Measurements from ENCODE around the gene TUT7.
"Not testable (repeated sequence)": the region's sequence is repeated elsewhere in the genome, so short reads cannot be mapped to it uniquely, and the experiment has no call there.

Gene TUT7, protein sequence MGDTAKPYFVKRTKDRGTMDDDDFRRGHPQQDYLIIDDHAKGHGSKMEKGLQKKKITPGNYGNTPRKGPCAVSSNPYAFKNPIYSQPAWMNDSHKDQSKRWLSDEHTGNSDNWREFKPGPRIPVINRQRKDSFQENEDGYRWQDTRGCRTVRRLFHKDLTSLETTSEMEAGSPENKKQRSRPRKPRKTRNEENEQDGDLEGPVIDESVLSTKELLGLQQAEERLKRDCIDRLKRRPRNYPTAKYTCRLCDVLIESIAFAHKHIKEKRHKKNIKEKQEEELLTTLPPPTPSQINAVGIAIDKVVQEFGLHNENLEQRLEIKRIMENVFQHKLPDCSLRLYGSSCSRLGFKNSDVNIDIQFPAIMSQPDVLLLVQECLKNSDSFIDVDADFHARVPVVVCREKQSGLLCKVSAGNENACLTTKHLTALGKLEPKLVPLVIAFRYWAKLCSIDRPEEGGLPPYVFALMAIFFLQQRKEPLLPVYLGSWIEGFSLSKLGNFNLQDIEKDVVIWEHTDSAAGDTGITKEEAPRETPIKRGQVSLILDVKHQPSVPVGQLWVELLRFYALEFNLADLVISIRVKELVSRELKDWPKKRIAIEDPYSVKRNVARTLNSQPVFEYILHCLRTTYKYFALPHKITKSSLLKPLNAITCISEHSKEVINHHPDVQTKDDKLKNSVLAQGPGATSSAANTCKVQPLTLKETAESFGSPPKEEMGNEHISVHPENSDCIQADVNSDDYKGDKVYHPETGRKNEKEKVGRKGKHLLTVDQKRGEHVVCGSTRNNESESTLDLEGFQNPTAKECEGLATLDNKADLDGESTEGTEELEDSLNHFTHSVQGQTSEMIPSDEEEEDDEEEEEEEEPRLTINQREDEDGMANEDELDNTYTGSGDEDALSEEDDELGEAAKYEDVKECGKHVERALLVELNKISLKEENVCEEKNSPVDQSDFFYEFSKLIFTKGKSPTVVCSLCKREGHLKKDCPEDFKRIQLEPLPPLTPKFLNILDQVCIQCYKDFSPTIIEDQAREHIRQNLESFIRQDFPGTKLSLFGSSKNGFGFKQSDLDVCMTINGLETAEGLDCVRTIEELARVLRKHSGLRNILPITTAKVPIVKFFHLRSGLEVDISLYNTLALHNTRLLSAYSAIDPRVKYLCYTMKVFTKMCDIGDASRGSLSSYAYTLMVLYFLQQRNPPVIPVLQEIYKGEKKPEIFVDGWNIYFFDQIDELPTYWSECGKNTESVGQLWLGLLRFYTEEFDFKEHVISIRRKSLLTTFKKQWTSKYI (N-terminal part only)
- total RNA-seq: 116 to 176 (median 152) reads per million in 4 donors

DNA sequence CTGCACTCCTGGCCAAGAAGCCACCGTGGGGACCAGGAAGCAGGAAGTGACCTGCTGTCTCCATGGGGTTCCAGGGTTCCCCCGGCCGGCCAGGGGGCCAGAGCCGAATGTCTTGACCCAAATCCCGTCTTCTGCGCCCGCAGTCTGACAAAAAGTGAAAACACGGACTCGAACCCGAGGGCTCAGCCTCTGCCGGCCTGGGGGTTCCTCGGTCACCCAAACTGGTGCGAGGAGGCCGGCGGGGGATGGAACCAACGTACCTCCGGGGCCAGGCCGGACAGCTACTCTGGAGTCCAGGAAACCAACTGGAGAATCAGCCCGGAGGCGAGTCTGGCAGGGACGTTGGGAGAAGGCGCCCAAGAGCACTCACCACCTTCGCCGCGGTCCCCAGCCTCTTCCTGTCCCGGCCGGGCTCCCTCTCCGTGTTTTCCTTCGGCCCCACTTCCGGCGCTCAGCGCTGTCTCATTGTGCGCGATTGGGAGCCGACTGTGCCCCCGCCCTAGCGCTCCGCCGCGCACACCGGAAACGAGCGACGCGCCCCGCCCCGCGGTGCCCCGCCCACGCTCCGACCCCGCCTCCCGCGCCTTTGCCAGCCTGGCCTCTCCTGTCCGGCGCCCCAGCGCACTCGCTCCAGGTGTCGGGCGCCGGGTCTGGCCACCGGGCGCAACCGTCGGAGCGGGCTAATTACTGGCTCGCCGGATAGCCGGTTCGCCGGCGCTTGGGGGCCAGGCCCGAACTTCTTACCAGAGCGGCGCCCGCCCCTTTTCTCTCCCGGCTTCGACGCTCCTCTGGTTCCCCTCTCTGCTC is at the start of gene TUT7:
TSS of gene TUT7 (minus strand) at position 400 of the 807 bp plus-strand sequence. CDS start 1,211 bp downstream, outside the sequence.
- DNase-seq: peak; percentile 85 to 94 (median 89)

DNA sequence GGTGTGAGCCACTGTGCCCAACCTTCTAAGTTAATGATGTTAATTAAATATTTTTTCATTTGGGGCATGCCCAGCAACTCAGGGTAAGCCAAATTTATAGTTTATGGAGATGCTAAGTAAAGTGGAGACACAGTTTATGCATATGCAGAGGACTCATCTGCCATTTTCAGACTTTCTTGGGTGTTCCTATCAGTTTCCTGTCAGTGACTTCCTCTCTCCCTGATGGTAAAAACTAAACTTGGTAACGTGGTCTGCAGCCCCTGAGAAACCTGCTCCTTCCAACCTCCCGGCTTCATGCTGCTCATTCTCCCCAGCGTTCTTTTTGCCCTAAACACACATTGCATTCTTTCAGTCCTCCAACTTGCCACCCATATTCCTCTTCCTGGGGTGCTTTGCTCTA is 48.4 kb upstream of the TUT7 start:
- no peak for DNase-seq

DNA sequence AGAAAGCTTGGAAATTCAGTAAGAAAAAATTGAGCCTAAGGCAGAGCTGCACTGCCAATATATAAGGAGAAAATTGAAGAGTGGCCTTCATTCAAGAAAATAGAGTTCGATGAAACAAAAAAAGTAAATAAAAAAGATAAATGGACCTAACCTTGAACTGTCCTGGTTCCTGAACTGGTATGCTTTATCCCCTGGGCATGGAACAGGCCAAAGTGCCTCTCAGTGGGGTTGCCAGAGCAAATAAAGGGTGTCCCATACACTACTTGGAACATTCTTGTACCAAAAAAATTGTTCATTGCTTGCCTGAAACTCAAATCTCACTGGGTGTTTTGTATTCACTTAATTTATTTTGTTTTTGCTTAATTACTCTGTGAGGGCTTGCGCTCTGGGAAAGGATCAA is 42.2 kb upstream of the TUT7 start:
- DNase-seq: no peak

DNA sequence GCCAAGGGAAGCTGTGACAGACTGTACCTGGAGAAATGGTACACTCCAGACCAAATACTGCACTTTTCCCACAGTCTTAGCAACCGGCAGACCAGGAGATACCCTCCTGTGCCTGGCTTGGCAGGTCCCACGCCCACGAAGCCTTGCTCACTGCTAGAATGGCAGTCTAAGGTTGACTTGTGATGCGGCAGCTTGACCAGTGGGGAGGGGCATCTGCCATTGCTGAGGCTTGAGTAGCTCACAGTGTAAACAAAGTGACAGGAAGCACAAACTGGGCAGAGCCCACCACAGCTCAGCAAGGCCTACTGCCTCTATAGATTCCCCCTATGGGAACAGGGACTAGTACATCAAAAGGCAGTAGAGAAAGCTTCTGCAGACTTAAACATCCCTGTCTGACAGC is 36.0 kb upstream of the TUT7 start:
- not testable (repeated sequence) for DNase-seq

DNA sequence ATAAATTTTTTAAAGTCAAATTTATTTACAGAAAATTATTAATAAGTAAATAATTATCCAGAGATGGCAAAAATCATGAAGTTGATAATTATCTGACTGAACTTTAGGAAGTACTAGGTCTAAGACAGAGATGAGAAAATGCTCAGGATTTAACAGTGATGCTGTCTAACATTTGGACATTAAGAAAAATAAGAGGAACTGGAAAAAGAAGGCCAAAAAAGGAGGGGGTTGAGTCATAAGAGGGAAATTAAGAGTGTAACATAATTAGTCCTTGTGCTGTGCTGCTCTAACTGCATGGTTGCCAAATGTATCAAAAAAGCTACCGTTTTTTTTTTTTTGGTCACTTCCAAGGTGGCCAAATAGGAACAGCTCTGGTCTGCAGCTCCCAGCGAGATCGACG is 35.4 kb upstream of the TUT7 start:
- no peak for DNase-seq

DNA sequence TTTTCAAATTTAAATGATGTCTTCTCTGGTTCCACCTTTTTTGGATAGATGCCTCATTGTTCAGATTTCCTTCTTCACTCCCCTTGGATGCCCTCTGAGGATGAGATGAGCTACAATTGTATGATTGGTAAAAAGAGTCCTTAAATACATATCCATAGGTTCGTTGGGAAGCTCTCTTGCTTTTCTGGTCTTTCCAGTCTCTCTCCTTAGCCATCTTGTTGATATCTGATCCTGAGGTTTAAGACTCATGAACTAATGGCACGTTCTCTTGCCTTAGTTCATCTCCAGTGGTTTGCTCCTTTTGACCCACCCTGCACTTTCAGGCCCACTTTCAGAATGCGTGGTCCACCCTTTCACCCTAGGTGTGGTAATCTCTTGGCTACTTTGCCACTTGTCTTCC is 33.2 kb upstream of the TUT7 start:
- no peak for DNase-seq

DNA sequence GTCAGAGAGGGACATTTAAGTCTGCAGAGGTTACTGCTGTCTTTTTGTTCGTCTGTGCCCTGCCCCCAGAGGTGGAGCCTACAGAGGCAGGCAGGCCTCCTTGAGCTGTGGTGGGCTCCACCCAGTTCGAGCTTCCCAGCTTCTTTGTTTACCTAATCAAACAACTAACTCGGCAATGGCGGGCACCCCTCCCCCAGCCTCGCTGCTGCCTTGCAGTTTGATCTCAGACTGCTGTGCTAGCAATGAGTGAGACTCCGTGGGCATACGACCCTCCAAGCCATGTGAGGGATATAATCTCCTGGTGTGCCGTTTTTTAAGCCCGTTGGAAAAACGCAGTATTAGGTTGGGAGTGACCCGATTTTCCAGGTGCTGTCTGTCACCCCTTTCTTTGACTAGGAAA is 28.8 kb upstream of the TUT7 start:
- DNase-seq: not testable (repeated sequence)

DNA sequence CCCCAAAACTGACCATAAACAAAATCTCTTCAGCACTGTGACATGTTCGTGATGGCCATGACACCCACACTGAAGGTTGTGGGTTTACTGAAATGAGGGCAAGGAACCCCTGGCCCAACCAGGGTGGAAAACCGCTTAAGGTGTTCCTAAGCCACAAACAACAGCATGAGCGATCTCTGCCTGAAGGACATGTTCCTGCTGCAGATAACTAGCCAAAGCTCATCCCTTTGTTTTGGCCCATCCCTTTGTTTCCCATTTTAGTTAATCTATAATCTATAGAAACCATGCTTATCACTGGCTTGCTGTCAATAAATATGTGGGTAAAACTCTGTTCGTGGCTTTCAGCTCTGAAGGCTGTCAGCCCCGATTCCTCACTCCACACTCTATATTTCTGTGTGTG is 21.8 kb upstream of the TUT7 start:
- no peak for DNase-seq

DNA sequence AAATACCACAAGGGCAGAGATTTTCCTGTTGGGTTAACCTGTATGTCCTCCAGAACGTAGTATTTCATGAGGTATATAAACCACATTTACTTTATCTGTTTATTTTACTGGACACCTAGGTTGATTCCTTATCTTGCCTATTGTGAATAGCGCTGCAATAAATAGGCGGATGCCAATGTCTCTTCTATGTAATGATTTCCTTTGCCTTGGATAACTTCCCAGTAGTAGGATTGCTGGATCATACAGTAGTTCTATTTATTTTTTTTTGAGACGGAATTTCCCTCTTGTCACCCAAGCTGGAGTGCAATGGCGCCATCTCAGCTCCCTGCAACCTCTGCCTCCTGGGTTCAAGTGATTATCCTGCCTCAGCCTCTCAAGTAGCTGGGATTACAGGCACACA is 15.6 kb upstream of the TUT7 start:
- no peak for DNase-seq

DNA sequence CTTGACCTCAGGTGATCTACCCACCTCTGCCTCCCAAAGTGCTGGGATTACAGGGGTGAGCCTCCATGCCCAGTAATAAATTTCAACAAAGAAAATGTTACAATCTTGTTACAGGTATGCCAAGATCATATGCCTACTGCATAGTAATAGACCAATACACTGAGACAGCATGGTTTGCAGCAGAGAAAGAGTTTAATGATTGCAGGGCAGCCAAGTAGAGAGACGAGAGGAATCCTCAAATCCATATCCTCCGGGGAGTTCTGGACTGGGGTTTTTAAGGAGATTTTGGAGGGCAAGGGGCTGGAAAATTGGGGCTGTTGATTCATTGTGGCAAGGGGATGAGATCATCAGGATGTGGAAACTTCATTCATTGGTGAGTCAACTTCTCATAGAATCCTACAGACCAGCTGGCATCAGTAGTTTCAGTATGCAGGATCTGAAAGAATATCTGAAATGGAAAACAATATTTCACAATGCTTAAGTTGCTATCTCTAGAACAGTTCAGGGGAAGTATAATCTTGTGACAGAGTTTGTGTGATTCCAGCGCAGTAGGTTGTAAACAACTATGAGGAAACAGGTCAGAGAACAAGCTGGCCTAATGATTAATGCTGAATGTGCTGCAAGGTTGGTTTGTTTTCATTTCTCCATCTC is 14.8 kb upstream of the TUT7 start:
- DNase-seq: no peak

DNA sequence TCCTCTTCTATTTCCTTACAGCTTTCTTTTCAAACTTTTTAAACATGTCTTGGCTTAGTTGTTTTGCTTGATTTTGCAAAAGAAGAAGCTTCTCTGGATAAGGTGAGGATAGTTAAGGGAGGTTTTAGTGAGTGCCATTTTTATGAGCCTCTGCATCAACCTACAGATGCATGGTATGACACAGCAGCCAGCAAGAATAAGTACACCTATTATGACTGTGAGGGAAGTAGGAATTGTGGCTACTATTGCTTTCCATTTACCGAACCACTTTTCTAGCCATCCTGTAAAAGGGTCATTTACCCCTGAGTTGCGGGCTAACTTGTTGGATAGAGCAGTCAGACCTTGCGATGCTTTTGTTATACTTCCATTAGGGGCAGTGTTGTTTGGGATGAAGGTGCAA is 7.0 kb upstream of the TUT7 start:
- no peak for DNase-seq

DNA sequence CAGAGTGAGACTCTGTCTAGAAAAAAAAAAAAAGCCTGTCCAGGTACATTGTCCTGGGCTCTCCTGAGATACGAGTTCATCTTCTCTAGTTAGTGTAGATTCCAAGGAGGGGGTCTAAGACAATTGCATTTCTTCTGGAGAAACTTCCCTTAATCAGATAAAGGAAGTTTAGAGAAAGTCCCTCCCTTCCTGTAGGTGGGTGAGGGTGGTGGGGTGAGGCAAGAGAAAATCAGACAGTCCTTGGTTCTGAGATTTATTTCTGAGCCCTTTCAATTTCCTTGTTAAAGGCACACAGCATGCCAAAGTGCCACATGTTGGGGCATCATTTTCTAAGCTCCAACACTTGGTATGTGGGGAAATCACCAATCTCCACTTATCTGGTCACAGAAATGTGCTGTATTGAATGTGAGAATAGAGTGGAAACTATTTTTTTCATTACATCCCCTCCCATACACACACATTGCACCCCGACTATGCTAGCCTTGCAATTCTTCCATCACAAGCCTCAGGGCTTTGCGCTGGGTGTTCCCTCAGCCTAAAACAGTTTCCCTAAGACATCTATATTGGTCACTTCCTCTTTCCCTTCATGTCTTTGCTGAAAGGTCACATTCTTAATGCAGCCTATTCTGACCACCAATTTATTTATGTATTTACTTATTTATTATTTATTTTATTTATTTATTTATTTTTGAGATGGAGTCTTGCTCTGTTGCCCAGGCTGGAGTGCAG is 5.1 kb upstream of the TUT7 start:
- no peak for DNase-seq

DNA sequence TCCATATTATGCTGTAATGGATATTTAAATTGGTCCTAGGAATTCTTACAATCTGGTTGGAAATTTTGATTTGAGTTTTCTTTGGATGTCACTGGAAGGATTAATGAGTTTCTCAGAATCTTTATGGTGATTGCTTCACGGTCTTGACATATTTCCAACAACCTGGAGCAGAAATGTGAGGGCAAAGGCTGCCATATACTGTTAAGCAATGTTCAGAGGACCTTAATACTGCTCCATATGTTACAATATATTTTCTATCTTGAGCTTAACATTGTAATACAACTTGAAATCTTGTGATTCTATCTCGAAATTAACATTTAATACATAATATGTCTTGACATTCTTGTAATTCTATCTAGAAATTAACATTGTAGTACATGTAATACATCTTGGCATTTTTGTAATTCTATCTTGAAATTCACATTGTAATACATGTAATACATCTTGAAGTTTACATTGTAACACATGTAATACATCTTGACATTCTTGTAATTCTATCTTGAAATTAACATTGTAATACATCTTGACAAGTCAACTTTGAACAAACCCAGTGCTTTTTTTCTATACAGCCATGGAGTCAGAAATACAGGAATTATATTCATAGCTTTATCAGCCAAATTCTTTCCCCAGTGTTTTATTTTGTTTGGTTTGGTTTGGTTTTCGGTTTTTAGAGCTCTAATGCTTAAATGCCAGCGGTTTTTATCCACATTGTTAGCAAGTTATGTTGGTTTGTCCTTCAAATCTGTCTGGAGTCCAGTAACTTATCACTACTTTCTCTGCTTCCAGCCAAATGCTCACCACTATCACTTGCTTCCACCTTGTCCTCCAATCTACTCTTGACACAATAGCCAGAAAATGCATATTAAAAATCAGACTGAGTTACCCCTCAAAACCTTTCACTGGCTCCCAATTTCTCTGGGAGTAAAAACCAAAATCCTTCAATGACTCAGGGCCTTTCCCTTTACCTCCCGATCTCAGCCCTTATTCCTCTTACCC is 3.0 kb upstream of the TUT7 start:
- no peak for DNase-seq

DNA sequence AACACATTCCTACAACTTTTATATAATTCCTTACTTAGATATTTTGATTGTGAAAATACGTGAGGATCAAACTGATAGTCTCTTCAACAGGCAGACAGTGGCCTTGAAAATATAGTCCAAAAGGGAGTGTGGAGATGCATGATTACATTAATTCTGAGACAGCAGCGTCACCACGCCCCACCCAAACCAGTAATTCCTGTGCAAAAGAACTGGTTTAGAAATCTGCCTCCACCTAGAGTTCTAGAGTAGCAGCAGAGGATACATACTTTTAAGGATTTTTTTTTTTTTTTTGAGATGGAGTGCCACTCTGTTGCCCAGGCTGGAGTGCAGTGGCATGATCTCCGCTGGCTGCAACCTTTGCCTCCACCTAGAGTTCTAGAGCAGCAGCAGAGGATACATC is 1.6 kb upstream of the TUT7 start:
- DNase-seq: no peak

DNA sequence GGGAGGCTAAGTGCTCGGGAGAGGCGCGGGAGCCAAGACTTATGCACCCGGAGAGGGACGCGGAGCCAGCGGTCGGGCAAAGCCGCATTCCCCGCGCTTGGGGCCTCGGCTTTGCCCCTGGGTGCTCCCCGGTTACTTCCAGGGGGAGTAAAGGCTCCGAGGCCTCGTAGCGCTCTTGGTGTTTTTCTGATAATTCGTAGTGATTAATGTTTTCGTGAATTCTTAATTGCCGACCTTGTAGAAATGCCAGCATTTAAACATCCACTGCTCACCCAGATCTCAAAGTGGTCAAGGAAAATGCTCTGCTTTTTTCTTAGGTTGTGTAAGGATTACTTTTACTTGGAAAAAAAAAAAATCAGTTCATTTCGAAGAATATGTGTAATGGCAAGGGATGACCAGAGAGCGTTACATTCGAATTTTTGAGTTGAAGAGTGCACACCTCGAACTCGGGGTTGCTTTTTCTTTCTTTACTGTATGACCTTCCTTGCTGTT is 654 bp upstream of the TUT7 start:
- no peak for DNase-seq

DNA sequence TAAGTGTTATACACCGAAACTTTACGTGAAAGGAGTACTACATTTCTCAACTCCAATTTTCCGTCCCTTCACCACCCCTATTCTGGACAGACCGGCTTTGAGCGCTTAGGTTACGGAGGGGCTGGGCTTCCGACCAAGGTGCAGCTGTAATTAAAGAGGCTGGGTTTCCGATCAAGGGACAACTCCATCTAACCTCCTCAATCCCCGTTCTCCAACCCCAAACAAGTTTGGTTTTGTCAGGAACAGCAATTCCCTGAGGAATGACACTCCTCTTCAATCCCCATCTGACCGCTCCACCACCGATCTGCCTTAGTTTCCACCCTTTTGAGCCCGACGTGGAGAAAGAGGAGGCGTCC is 577 bp downstream of the TUT7 start:
- DNase-seq: peak in 1 of 5 donors; percentile 50

DNA sequence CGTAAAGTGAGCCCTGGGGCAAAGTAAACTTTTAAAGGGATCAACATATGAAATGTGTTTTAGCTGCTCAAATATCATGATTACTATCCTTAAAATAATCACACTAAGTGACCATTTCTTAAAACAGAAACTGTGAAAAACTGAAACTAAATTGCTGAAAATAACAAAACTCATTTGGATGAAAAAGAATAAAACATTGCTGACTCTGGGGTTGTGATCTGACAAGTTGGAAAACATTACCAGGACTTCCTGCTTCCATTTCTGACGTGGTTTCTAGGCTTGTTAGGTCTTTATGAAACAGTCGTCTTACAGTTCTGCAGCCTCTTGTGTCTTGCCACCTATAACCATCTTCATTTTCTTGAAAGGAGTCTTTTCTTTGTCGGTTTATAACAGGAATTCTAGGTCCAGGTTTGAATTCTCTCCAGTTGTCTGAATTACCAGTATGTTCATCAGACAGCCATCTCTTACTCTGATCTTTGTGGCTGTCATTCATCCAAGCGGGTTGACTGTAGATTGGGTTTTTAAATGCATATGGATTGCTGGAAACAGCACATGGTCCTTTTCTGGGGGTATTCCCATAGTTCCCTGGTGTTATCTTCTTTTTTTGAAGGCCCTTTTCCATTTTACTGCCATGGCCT is 1.7 kb downstream of the TUT7 start:
- DNase-seq: peak in 2 of 5 donors; percentile 10 to 67

DNA sequence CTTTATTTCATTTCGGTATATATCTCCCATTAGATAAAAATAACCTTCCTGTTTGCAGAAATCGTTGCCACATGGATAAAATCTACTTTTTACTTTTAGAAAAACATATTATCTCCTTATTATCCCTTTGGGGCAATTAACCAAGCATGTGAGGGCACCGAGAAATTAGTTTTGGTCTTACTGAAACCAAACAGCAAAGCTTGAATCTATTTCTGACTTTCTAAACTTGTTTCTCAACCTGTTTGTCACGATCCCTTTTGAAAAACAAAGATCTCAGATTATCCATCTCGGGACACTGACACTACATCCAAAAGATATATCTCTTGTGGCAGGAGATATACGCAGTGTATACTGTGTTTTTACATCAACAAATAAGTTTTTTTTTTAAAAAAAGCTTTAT is 2.3 kb downstream of the TUT7 start:
- DNase-seq: no peak

Data from T-helper 1 cell (primary cell).